ENCODE results near the gene ARHGEF7. TPM values are rescaled to one million over a fixed set of nuclear protein-coding genes. Genes with fewer than 3 reads are reported as not detected.

ARHGEF7 gene
- total RNA-seq, 2 experiments from 2014 or later: 39.5 to 51.3 TPM

GRCh38 chr13:111099290-111099689, 15.8 kb upstream of the ARHGEF7 start:
- Histone ChIP-seq H3K4me2 (ENCODE audit: low read length) (no peak overlapping the region), H3K4me3 (ENCODE audit: low read depth, low read length, poor library complexity, severe bottlenecking) (no peak overlapping the region), H3K9me3 (ENCODE audit: low read length) (no peaks in the 10 kb centered on the region), H3K27ac (ENCODE audit: low read depth, low read length, poor library complexity, severe bottlenecking) (no peak overlapping the region), H3K9me2 (ENCODE audit: insufficient read depth, low read length) (no peaks in the 10 kb centered on the region), H3K4me1 (ENCODE audit: insufficient read depth, low read length, poor library complexity, severe bottlenecking) (no peaks in the 10 kb centered on the region), H2AFZ (ENCODE audit: low read length) (no peak overlapping the region), H3K79me2 (ENCODE audit: insufficient read depth, low read depth, low read length) (no peaks in the 10 kb centered on the region), H3K36me3 (ENCODE audit: insufficient read depth, low read length) (no peaks in the 10 kb centered on the region), H4K20me1 (ENCODE audit: insufficient read depth, low read length) (no peaks in the 10 kb centered on the region)
- DNase-seq (ENCODE audit: low spot score): no peak
- ChIA-PET POLR2A (no interaction called here), CTCF (ENCODE audit: unreplicated experiment) (no interaction called here)
- BruUV-seq (replicated peaks): no TSS peak
- no peak for TF ChIP-seq EZH2phosphoT487 (IDR thresholded peaks at IDR 0.05; ENCODE audit: borderline replicate concordance, low read depth, low read length)
- TF ChIP-seq, protein P1, sequence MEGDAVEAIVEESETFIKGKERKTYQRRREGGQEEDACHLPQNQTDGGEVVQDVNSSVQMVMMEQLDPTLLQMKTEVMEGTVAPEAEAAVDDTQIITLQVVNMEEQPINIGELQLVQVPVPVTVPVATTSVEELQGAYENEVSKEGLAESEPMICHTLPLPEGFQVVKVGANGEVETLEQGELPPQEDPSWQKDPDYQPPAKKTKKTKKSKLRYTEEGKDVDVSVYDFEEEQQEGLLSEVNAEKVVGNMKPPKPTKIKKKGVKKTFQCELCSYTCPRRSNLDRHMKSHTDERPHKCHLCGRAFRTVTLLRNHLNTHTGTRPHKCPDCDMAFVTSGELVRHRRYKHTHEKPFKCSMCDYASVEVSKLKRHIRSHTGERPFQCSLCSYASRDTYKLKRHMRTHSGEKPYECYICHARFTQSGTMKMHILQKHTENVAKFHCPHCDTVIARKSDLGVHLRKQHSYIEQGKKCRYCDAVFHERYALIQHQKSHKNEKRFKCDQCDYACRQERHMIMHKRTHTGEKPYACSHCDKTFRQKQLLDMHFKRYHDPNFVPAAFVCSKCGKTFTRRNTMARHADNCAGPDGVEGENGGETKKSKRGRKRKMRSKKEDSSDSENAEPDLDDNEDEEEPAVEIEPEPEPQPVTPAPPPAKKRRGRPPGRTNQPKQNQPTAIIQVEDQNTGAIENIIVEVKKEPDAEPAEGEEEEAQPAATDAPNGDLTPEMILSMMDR (conservative IDR thresholded peaks at IDR 0.05; ENCODE audit: low read length): no peak
- intact Hi-C loops (cut with micrococcal nuclease; ENCODE audit: unreplicated experiment): no loop called here

GRCh38 chr13:111110054-111110453, 5.1 kb upstream of the ARHGEF7 start:
- Histone ChIP-seq H3K9me3 (ENCODE audit: low read length) (no peaks in the 10 kb centered on the region), H3K36me3 (ENCODE audit: insufficient read depth, low read length) (no peaks in the 10 kb centered on the region), H3K79me2 (ENCODE audit: insufficient read depth, low read depth, low read length) (no peaks in the 10 kb centered on the region), H4K20me1 (ENCODE audit: insufficient read depth, low read length) (no peaks in the 10 kb centered on the region), H3K4me1 (ENCODE audit: insufficient read depth, low read length, poor library complexity, severe bottlenecking) (no peaks in the 10 kb centered on the region), H3K4me3 (ENCODE audit: low read depth, low read length, poor library complexity, severe bottlenecking) (no peak overlapping the region), H3K9me2 (ENCODE audit: insufficient read depth, low read length) (no peaks in the 10 kb centered on the region), H3K4me2 (ENCODE audit: low read length) (no peak overlapping the region), H3K27ac (ENCODE audit: low read depth, low read length, poor library complexity, severe bottlenecking) (no peak overlapping the region), H2AFZ (ENCODE audit: low read length) (no peak overlapping the region)
- BruUV-seq (replicated peaks): no TSS peak
- intact Hi-C loops (cut with micrococcal nuclease; ENCODE audit: unreplicated experiment): no loop called here
- no peak for TF ChIP-seq EZH2phosphoT487 (IDR thresholded peaks at IDR 0.05; ENCODE audit: borderline replicate concordance, low read depth, low read length)
- TF ChIP-seq, protein P1 (conservative IDR thresholded peaks at IDR 0.05; ENCODE audit: low read length): no peak
- ChIA-PET CTCF (ENCODE audit: unreplicated experiment) (no interaction called here), POLR2A (no interaction called here)
- no peak for DNase-seq (ENCODE audit: low spot score)

- H3K9me3 ChIP-seq (ENCODE audit: low read length): no peaks in the 10 kb centered on the region
- TF ChIP-seq, protein P1 (conservative IDR thresholded peaks at IDR 0.05; ENCODE audit: low read length): no peak
- TF ChIP-seq EZH2phosphoT487 (IDR thresholded peaks at IDR 0.05; ENCODE audit: borderline replicate concordance, low read depth, low read length): no peak
- H3K9me2 ChIP-seq (ENCODE audit: insufficient read depth, low read length): no peaks in the 10 kb centered on the region
- no peak for DNase-seq (ENCODE audit: low spot score)
- H3K27ac ChIP-seq (ENCODE audit: low read depth, low read length, poor library complexity, severe bottlenecking): no peak overlapping the region
- H2AFZ ChIP-seq (ENCODE audit: low read length): no peak overlapping the region
- no peaks in the 10 kb centered on the region for H3K79me2 ChIP-seq (ENCODE audit: insufficient read depth, low read depth, low read length)
- H3K36me3 ChIP-seq (ENCODE audit: insufficient read depth, low read length): no peaks in the 10 kb centered on the region
- no TSS peak for BruUV-seq (replicated peaks)
- H3K4me2 ChIP-seq (ENCODE audit: low read length): no peak overlapping the region
- no peaks in the 10 kb centered on the region for H3K4me1 ChIP-seq (ENCODE audit: insufficient read depth, low read length, poor library complexity, severe bottlenecking)
- intact Hi-C loops (cut with micrococcal nuclease; ENCODE audit: unreplicated experiment): no loop called here
- ChIA-PET CTCF (ENCODE audit: unreplicated experiment) (no interaction called here), POLR2A (no interaction called here)
- no peak overlapping the region for H3K4me3 ChIP-seq (ENCODE audit: low read depth, low read length, poor library complexity, severe bottlenecking)
- no peaks in the 10 kb centered on the region for H4K20me1 ChIP-seq (ENCODE audit: insufficient read depth, low read length)
These were observed 3.7 kb upstream of the ARHGEF7 start for GRCh38 chr13:111111376-111111937.
